H9 (cell line): ENCODE results near the gene TACR1. TPM values are rescaled to one million over a fixed set of nuclear protein-coding genes. Genes with fewer than 3 reads are reported as not detected.

ENCODE experiments used
- DNase-seq: peaks from one replicate; pipeline ENCODE4 v3.0.0-alpha.2; 2017
- H2AFZ ChIP-seq: one replicate; pipeline ENCODE4 v1.6.1; 2013; ENCODE audit warnings: mild to moderate bottlenecking, low read length, control low read depth, moderate library complexity
- H2AK5ac ChIP-seq: 2 replicates; pipeline ENCODE4 v1.6.1; 2013; ENCODE audit warnings: low read length, control low read depth, mixed read lengths; ENCODE audit not compliant: insufficient read length
- H2BK120ac ChIP-seq: one replicate; pipeline ENCODE4 v1.6.1; 2013; ENCODE audit warnings: low read depth, mild to moderate bottlenecking, low read length, control low read depth, inconsistent platforms; ENCODE audit not compliant: poor library complexity, severe bottlenecking
- H2BK12ac ChIP-seq: 2 replicates; pipeline ENCODE4 v1.6.1; 2013; ENCODE audit warnings: low read length, control low read depth, mixed read lengths, low read depth; ENCODE audit not compliant: insufficient read length
- H2BK15ac ChIP-seq: 2 replicates; pipeline ENCODE4 v1.6.1; 2013; ENCODE audit warnings: low read depth, low read length, control low read depth
- H2BK20ac ChIP-seq: one replicate; pipeline ENCODE4 v1.6.1; 2013; ENCODE audit warnings: low read depth, mild to moderate bottlenecking, low read length, control low read depth, inconsistent platforms; ENCODE audit not compliant: poor library complexity, severe bottlenecking
- H2BK5ac ChIP-seq: 2 replicates; pipeline ENCODE4 v1.6.1; 2013; ENCODE audit warnings: low read length, control low read depth, mixed read lengths; ENCODE audit not compliant: insufficient read length
- H3K14ac ChIP-seq: 2 replicates; pipeline ENCODE4 v1.6.1; 2013; ENCODE audit warnings: low read length, control low read depth; ENCODE audit not compliant: insufficient read depth
- H3K18ac ChIP-seq: 2 replicates; pipeline ENCODE4 v1.6.1; 2013; ENCODE audit warnings: low read depth, mild to moderate bottlenecking, mixed read lengths, low read length, control low read depth; ENCODE audit not compliant: insufficient read length
- H3K23ac ChIP-seq: 2 replicates; pipeline ENCODE4 v1.6.1; 2013; ENCODE audit warnings: low read length, control low read depth, mixed read lengths, low read depth; ENCODE audit not compliant: insufficient read length
- H3K23me2 ChIP-seq: 2 replicates; pipeline ENCODE4 v1.6.1; 2013; ENCODE audit warnings: low read depth, mild to moderate bottlenecking, mixed read lengths, low read length, control low read depth; ENCODE audit not compliant: insufficient read length, poor library complexity, severe bottlenecking
- H3K27ac ChIP-seq: 2 replicates; pipeline ENCODE4 v1.5.1; 2013; ENCODE audit warnings: low read length, control low read depth, mixed read lengths, low read depth; ENCODE audit not compliant: insufficient read length
- H3K27me3 ChIP-seq: 2 replicates; pipeline ENCODE4 v1.6.1; 2013; ENCODE audit warnings: low read length, control low read depth, inconsistent platforms; ENCODE audit not compliant: insufficient read depth
- H3K4ac ChIP-seq: 2 replicates; pipeline ENCODE4 v1.6.1; 2013; ENCODE audit warnings: low read depth, mild to moderate bottlenecking, control low read depth, inconsistent platforms, low read length, moderate library complexity
- H3K4me1 ChIP-seq: 2 replicates; pipeline ENCODE4 v1.6.1; 2013; ENCODE audit warnings: low read length, control low read depth, inconsistent platforms; ENCODE audit not compliant: insufficient read depth
- H3K4me2 ChIP-seq: 2 replicates; pipeline ENCODE4 v1.6.1; 2013; ENCODE audit warnings: low read length, control low read depth, mixed read lengths; ENCODE audit not compliant: insufficient read length, insufficient read depth
- H3K56ac ChIP-seq: 2 replicates; pipeline ENCODE4 v1.6.1; 2013; ENCODE audit warnings: low read depth, mild to moderate bottlenecking, mixed read lengths, low read length, control low read depth; ENCODE audit not compliant: insufficient read length
- H3K79me1 ChIP-seq: 2 replicates; pipeline ENCODE4 v1.6.1; 2013; ENCODE audit warnings: low read depth, mild to moderate bottlenecking, moderate library complexity, low read length, control low read depth, inconsistent platforms; ENCODE audit not compliant: insufficient read depth, poor library complexity, severe bottlenecking
- H3K79me2 ChIP-seq: 2 replicates; pipeline ENCODE4 v1.6.1; 2013; ENCODE audit warnings: low read length, control low read depth, inconsistent platforms; ENCODE audit not compliant: insufficient read depth
- H3K9ac ChIP-seq: 2 replicates; pipeline ENCODE4 v1.6.1; 2013; ENCODE audit warnings: low read length, control low read depth, mixed read lengths; ENCODE audit not compliant: insufficient read length; ENCODE audit errors: extremely low read depth
- H3K9me3 ChIP-seq: one replicate; pipeline ENCODE4 v1.6.1; 2013; ENCODE audit warnings: low read depth, low read length, inconsistent platforms; ENCODE audit not compliant: control insufficient read depth
- H3T11ph ChIP-seq: one replicate; pipeline ENCODE4 v1.6.1; 2013; ENCODE audit warnings: mild to moderate bottlenecking, low read length, control low read depth, inconsistent platforms
- H4K20me1 ChIP-seq: one replicate; pipeline ENCODE4 v1.6.1; 2013; ENCODE audit not compliant: control insufficient read depth, insufficient read length, insufficient read depth
- H4K5ac ChIP-seq: 2 replicates; pipeline ENCODE4 v1.6.1; 2013; ENCODE audit warnings: low read depth, mild to moderate bottlenecking, mixed read lengths, low read length, control low read depth; ENCODE audit not compliant: insufficient read length
- H4K8ac ChIP-seq: replicated peaks from 2 replicates; pipeline ENCODE4 v1.6.1; 2013; ENCODE audit warnings: low read length, control low read depth, mixed read lengths, low read depth; ENCODE audit not compliant: insufficient read length
- H4K91ac ChIP-seq: 2 replicates; pipeline ENCODE4 v1.6.1; 2013; ENCODE audit warnings: low read depth, mild to moderate bottlenecking, moderate library complexity, mixed read lengths, low read length, control low read depth; ENCODE audit not compliant: insufficient read length
- H3K27ac Mint-ChIP-seq, 3 experiments: 2 replicates in 2 of 3; 3 replicates in 1 of 3; pipeline ENCODE4 v1.8.0; 2020 to 2021; ENCODE audit warnings: mixed read lengths in 3 of 3, mild to moderate bottlenecking in 1 of 3, moderate library complexity in 1 of 3
- H3K27me3 Mint-ChIP-seq: 2 replicates; pipeline ENCODE4 v1.8.0; 2021; ENCODE audit warnings: low read depth, mild to moderate bottlenecking, moderate library complexity, mixed read lengths
- H3K36me3 Mint-ChIP-seq, 3 experiments: 2 replicates in 2 of 3; 3 replicates in 1 of 3; pipeline ENCODE4 v1.8.0; 2020 to 2021; ENCODE audit warnings: low read depth in 3 of 3, mixed read lengths in 3 of 3; ENCODE audit not compliant: insufficient read depth in 1 of 3
- H3K4me1 Mint-ChIP-seq, 2 experiments: 2 replicates each; pipeline ENCODE4 v1.8.0; 2020; ENCODE audit warnings: mixed read lengths in 2 of 2
- H3K4me3 Mint-ChIP-seq, 2 experiments: 2 replicates in 1 of 2; 3 replicates in 1 of 2; pipeline ENCODE4 v1.8.0; 2020 to 2021; ENCODE audit warnings: mild to moderate bottlenecking in 2 of 2, mixed read lengths in 2 of 2, moderate library complexity in 1 of 2
- H3K9me3 Mint-ChIP-seq, 2 experiments: 2 replicates in 1 of 2; 3 replicates in 1 of 2; pipeline ENCODE4 v1.8.0; 2020; ENCODE audit warnings: mild to moderate bottlenecking in 2 of 2, mixed read lengths in 2 of 2, moderate library complexity in 1 of 2
- WGBS: extraction: QIAGEN DNeasy Blood & Tissue Kit; methylation state at CpG from one replicate; pipeline ENCODE4 v1.1.7; 2013; ENCODE audit warnings: missing lambda C conversion rate, low lambda C conversion rate, mixed read lengths; ENCODE audit not compliant: insufficient read length; ENCODE audit errors: extremely low coverage; 5-methylcytosine and 5-hydroxymethylcytosine counted together
- total RNA-seq: library from RNA; stranded (reverse); gene quantifications from 2 replicates; pipeline ENCODE4 v1.2.1, GENCODE V29; 2021
- TF ChIP-seq, protein P1 (sequence below): fragments of 200-600 bp; sonication (generic); conservative IDR thresholded peaks from 3 replicates; pipeline ENCODE4 v1.8.0; 2021; ENCODE audit warnings: antibody characterized with exemption, mild to moderate bottlenecking

Gene TACR1
- total RNA-seq, 1 experiment from 2014 or later = 1.4 TPM

DNA sequence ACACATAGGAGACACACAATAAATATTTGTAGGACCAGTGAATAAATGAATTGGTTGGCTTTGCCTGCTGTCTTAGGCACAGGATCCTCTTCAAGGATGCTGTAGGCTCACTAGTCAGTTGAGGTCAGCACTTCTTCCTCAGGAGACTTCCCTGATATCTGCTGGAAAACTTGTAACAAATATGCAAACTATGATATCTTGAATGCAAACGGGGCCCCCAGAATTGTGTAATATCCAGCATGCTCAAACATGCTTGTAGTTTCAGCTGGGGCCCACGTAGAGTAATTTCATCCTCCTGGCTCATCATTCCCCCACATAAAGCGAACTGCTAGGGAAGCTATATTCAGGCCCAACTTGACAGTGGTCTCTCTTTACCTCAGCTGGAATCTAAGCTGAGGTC is 197.3 kb downstream of the TACR1 start:
- H2BK12ac ChIP-seq = no peak overlapping the region
- H2AK5ac ChIP-seq = no peak overlapping the region
- H3K56ac ChIP-seq = no peak overlapping the region
- Mint-ChIP-seq H3K27me3 (no peaks in the 10 kb centered on the region), H3K27ac (no peak overlapping the region), H3K9me3 (no peaks in the 10 kb centered on the region; a peak in 1 of 5 replicates), H3K4me1 (no peaks in the 10 kb centered on the region), H3K4me3 (no peak overlapping the region), H3K36me3 (peaks cover 4 to 14% (median 12%) of the 10 kb centered on the region in 3 experiments; a peak in 4 of 7 replicates)
- H4K8ac ChIP-seq = no peak overlapping the region
- WGBS = no CpG with 5 or more reads among the region's 3 CpGs
- no peak for DNase-seq
- no peak overlapping the region for H3K9ac ChIP-seq
- no peak overlapping the region for H3K23ac ChIP-seq
- no peak overlapping the region for H3K14ac ChIP-seq
- H3K18ac ChIP-seq = no peak overlapping the region
- no peaks in the 10 kb centered on the region for H3K27me3 ChIP-seq
- H3K4me2 ChIP-seq = no peak overlapping the region
- H3K79me1 ChIP-seq = no peaks in the 10 kb centered on the region
- no peak overlapping the region for H2BK5ac ChIP-seq
- no peak overlapping the region for H2BK120ac ChIP-seq
- H2AFZ ChIP-seq = no peak overlapping the region
- no peaks in the 10 kb centered on the region for H3K79me2 ChIP-seq
- no peak overlapping the region for H4K5ac ChIP-seq
- H3K23me2 ChIP-seq = no peaks in the 10 kb centered on the region
- H4K20me1 ChIP-seq = no peaks in the 10 kb centered on the region
- H2BK15ac ChIP-seq = no peak overlapping the region
- no peak overlapping the region for H2BK20ac ChIP-seq
- no peak overlapping the region for H4K91ac ChIP-seq
- H3K27ac ChIP-seq = no peak overlapping the region
- TF ChIP-seq, protein P1, sequence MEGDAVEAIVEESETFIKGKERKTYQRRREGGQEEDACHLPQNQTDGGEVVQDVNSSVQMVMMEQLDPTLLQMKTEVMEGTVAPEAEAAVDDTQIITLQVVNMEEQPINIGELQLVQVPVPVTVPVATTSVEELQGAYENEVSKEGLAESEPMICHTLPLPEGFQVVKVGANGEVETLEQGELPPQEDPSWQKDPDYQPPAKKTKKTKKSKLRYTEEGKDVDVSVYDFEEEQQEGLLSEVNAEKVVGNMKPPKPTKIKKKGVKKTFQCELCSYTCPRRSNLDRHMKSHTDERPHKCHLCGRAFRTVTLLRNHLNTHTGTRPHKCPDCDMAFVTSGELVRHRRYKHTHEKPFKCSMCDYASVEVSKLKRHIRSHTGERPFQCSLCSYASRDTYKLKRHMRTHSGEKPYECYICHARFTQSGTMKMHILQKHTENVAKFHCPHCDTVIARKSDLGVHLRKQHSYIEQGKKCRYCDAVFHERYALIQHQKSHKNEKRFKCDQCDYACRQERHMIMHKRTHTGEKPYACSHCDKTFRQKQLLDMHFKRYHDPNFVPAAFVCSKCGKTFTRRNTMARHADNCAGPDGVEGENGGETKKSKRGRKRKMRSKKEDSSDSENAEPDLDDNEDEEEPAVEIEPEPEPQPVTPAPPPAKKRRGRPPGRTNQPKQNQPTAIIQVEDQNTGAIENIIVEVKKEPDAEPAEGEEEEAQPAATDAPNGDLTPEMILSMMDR = no peak
- H3K4me1 ChIP-seq = no peaks in the 10 kb centered on the region
- H3T11ph ChIP-seq = no peak overlapping the region
- H3K4ac ChIP-seq = no peak overlapping the region
- H3K9me3 ChIP-seq = no peaks in the 10 kb centered on the region
